HG03175 (cell line): ENCODE measurements around the gene MPRIP.

Experiments used
- ATAC-seq: cut with Tn5 transposase; IDR thresholded peaks from one replicate; pipeline ENCODE4 v1.9.1; 2021; ENCODE audit warnings: mild to moderate bottlenecking, moderate library complexity; ENCODE audit not compliant: unreplicated experiment

The MPRIP gene

GRCh38 chr17:17226451-17227265 lies 184.4 kb downstream of the MPRIP start:
- no peak for ATAC-seq

- ATAC-seq, result no peak
Observed at GRCh38 chr17:17227608-17228520, 185.6 kb downstream of the MPRIP start.

- no peak for ATAC-seq
Observed at GRCh38 chr17:17228521-17229279, 186.4 kb downstream of the MPRIP start.

- ATAC-seq, result no peak
Observed at GRCh38 chr17:17229416-17230384, 187.4 kb downstream of the MPRIP start.

GRCh38 chr17:17231621-17232302 lies 189.5 kb downstream of the MPRIP start:
- no peak for ATAC-seq

GRCh38 chr17:17232303-17232621 lies 190.0 kb downstream of the MPRIP start:
- no peak for ATAC-seq

- no peak for ATAC-seq
Observed at GRCh38 chr17:17235212-17236174, 193.2 kb downstream of the MPRIP start.

- no peak for ATAC-seq
Observed at GRCh38 chr17:17236295-17237025, 194.2 kb downstream of the MPRIP start.

GRCh38 chr17:17237026-17237799 lies 195.0 kb downstream of the MPRIP start, which contains the start of gene FLCN:
Gene FLCN, minus strand, starts transcription at chr17:17237168. Its CDS starts 9,031 bp downstream, at chr17:17228137.
- ATAC-seq, result peak; percentile 84

- ATAC-seq, result no peak
Observed at GRCh38 chr17:17239832-17240231, 197.6 kb downstream of the MPRIP start.

- ATAC-seq, result no peak
Observed at GRCh38 chr17:17241656-17242055, 199.4 kb downstream of the MPRIP start.

GRCh38 chr17:17242246-17242645 lies 200.0 kb downstream of the MPRIP start:
- no peak for ATAC-seq
